ENCODE measurements around the gene KCNA10.

Gene KCNA10

DNA sequence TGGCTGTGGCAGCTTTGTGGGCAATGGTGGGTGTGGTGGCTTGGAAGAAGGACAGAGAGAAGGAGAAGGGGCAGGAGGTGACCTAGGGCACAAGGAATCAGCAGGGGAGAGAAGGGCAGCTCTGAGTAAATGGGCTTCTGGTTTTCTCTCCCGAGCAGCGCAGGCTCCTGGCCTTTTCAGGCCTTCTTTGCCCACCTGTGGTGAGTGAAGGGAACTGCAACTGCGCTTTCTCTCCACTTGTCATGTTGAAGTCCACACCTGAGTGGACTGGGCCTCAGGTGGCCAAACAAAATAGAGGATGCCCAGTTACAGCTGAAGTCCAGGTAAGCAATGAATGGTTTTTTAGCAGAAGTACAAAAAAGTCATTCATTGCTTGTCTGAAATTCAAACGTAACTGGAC lies 29.4 kb upstream of the KCNA10 start:
- H3K36me3 ChIP-seq (ENCODE audit: control insufficient read depth in 1 of 2, insufficient read depth in 2 of 2, low read depth in 1 of 2, low read length in 2 of 2) = no peaks in the 10 kb centered on the region
- H3K9ac ChIP-seq (ENCODE audit: low read length) = no peak overlapping the region
- no peak overlapping the region for H3K4me2 ChIP-seq (ENCODE audit: low read length, poor library complexity, severe bottlenecking)
- no peak overlapping the region for H3K27ac ChIP-seq (ENCODE audit: low read length, poor library complexity, severe bottlenecking)
- no peak overlapping the region for H3K14ac ChIP-seq (ENCODE audit: low read length in 2 of 2)
- no peak overlapping the region for H2AK5ac ChIP-seq (ENCODE audit: low read length, severe bottlenecking)
- no peak overlapping the region for H2AFZ ChIP-seq (ENCODE audit: low read depth, low read length)
- H4K8ac ChIP-seq (ENCODE audit: low read length) = no peak overlapping the region
- no peaks in the 10 kb centered on the region for H3K9me3 ChIP-seq (ENCODE audit: control insufficient read depth, low read length)
- no peaks in the 10 kb centered on the region for H3K79me1 ChIP-seq (replicated peaks; ENCODE audit: low read length, poor library complexity, severe bottlenecking)
- no peak overlapping the region for H3K4ac ChIP-seq (ENCODE audit: low read depth in 1 of 2, low read length in 2 of 2)
- H3K23ac ChIP-seq (ENCODE audit: low read length in 2 of 2) = no peak overlapping the region
- no peak overlapping the region for H4K91ac ChIP-seq (ENCODE audit: low read length)
- H3K4me1 ChIP-seq (ENCODE audit: control insufficient read depth, insufficient read depth, low read depth, low read length) = no peaks in the 10 kb centered on the region
- H3K18ac ChIP-seq (ENCODE audit: low read depth in 1 of 2, low read length in 2 of 2) = no peak overlapping the region
- no peak overlapping the region for H3K4me3 ChIP-seq (ENCODE audit: insufficient read depth in 1 of 2, low read depth in 1 of 2, low read length in 2 of 2)
- no peak overlapping the region for H2BK5ac ChIP-seq (ENCODE audit: low read depth, low read length, poor library complexity, severe bottlenecking)
- H2BK12ac ChIP-seq (ENCODE audit: low read length in 2 of 2) = no peak overlapping the region
- H2BK15ac ChIP-seq (ENCODE audit: low read depth, poor library complexity, severe bottlenecking) = no peak overlapping the region
- DNase-seq = peak; percentile 18
- 22% methylated on average over 4 of the region's 4 CpGs for WGBS
- no peak overlapping the region for H2BK120ac ChIP-seq (ENCODE audit: low read depth, low read length)
- H3K27me3 ChIP-seq (ENCODE audit: control insufficient read depth in 1 of 2, insufficient read depth in 1 of 2, low read length in 2 of 2) = peaks cover 19 to 75% of the 10 kb centered on the region in 2 experiments

- Histone ChIP-seq H2BK5ac (ENCODE audit: low read depth, low read length, poor library complexity, severe bottlenecking) (no peak overlapping the region), H2BK12ac (ENCODE audit: low read length in 2 of 2) (no peak overlapping the region), H2BK15ac (ENCODE audit: low read depth, poor library complexity, severe bottlenecking) (no peak overlapping the region), H2AFZ (ENCODE audit: low read depth, low read length) (no peak overlapping the region), H3K23ac (ENCODE audit: low read length in 2 of 2) (no peak overlapping the region), H3K4ac (ENCODE audit: low read depth in 1 of 2, low read length in 2 of 2) (no peak overlapping the region), H3K14ac (ENCODE audit: low read length in 2 of 2) (no peak overlapping the region), H3K18ac (ENCODE audit: low read depth in 1 of 2, low read length in 2 of 2) (no peak overlapping the region), H3K9me3 (ENCODE audit: control insufficient read depth, low read length) (no peaks in the 10 kb centered on the region), H3K27me3 (ENCODE audit: control insufficient read depth in 1 of 2, insufficient read depth in 1 of 2, low read length in 2 of 2) (peaks cover 11 to 62% of the 10 kb centered on the region in 2 experiments), H4K91ac (ENCODE audit: low read length) (no peak overlapping the region), H3K9ac (ENCODE audit: low read length) (no peak overlapping the region), H3K4me3 (ENCODE audit: insufficient read depth in 1 of 2, low read depth in 1 of 2, low read length in 2 of 2) (no peak overlapping the region), H3K79me1 (replicated peaks; ENCODE audit: low read length, poor library complexity, severe bottlenecking) (no peaks in the 10 kb centered on the region), H4K8ac (ENCODE audit: low read length) (no peak overlapping the region), H3K4me2 (ENCODE audit: low read length, poor library complexity, severe bottlenecking) (no peak overlapping the region), H3K27ac (ENCODE audit: low read length, poor library complexity, severe bottlenecking) (no peak overlapping the region), H2AK5ac (ENCODE audit: low read length, severe bottlenecking) (no peak overlapping the region), H3K4me1 (ENCODE audit: control insufficient read depth, insufficient read depth, low read depth, low read length) (no peaks in the 10 kb centered on the region), H3K36me3 (ENCODE audit: control insufficient read depth in 1 of 2, insufficient read depth in 2 of 2, low read depth in 1 of 2, low read length in 2 of 2) (no peaks in the 10 kb centered on the region), H2BK120ac (ENCODE audit: low read depth, low read length) (no peak overlapping the region)
- 60% methylated on average over 2 of the region's 2 CpGs for WGBS
- DNase-seq = no peak
These were observed 28.0 kb upstream of the KCNA10 start for GRCh38 chr1:110547017-110547416.

GRCh38 chr1:110545492-110545891 lies 26.5 kb upstream of the KCNA10 start:
- Histone ChIP-seq H3K14ac (ENCODE audit: low read length in 2 of 2) (no peak overlapping the region), H3K27me3 (ENCODE audit: control insufficient read depth in 1 of 2, insufficient read depth in 1 of 2, low read length in 2 of 2) (peaks cover 3 to 49% of the 10 kb centered on the region in 2 experiments), H3K4me3 (ENCODE audit: insufficient read depth in 1 of 2, low read depth in 1 of 2, low read length in 2 of 2) (no peak overlapping the region), H3K27ac (ENCODE audit: low read length, poor library complexity, severe bottlenecking) (no peak overlapping the region), H3K9ac (ENCODE audit: low read length) (no peak overlapping the region), H2BK5ac (ENCODE audit: low read depth, low read length, poor library complexity, severe bottlenecking) (no peak overlapping the region), H3K79me1 (replicated peaks; ENCODE audit: low read length, poor library complexity, severe bottlenecking) (no peaks in the 10 kb centered on the region), H3K4me1 (ENCODE audit: control insufficient read depth, insufficient read depth, low read depth, low read length) (no peaks in the 10 kb centered on the region), H3K9me3 (ENCODE audit: control insufficient read depth, low read length) (no peaks in the 10 kb centered on the region), H3K23ac (ENCODE audit: low read length in 2 of 2) (no peak overlapping the region), H2BK15ac (ENCODE audit: low read depth, poor library complexity, severe bottlenecking) (no peak overlapping the region), H2BK120ac (ENCODE audit: low read depth, low read length) (no peak overlapping the region), H4K8ac (ENCODE audit: low read length) (no peak overlapping the region), H2AK5ac (ENCODE audit: low read length, severe bottlenecking) (no peak overlapping the region), H2AFZ (ENCODE audit: low read depth, low read length) (no peak overlapping the region), H4K91ac (ENCODE audit: low read length) (no peak overlapping the region), H2BK12ac (ENCODE audit: low read length in 2 of 2) (no peak overlapping the region), H3K18ac (ENCODE audit: low read depth in 1 of 2, low read length in 2 of 2) (no peak overlapping the region), H3K4me2 (ENCODE audit: low read length, poor library complexity, severe bottlenecking) (no peak overlapping the region), H3K36me3 (ENCODE audit: control insufficient read depth in 1 of 2, insufficient read depth in 2 of 2, low read depth in 1 of 2, low read length in 2 of 2) (no peaks in the 10 kb centered on the region), H3K4ac (ENCODE audit: low read depth in 1 of 2, low read length in 2 of 2) (no peak overlapping the region)
- WGBS = 56% methylated on average over 1 of the region's 2 CpGs
- no peak for DNase-seq

- Histone ChIP-seq H2BK12ac (ENCODE audit: low read length in 2 of 2) (no peak overlapping the region), H3K4me2 (ENCODE audit: low read length, poor library complexity, severe bottlenecking) (no peak overlapping the region), H3K4me1 (ENCODE audit: control insufficient read depth, insufficient read depth, low read depth, low read length) (no peaks in the 10 kb centered on the region), H3K27me3 (ENCODE audit: control insufficient read depth in 1 of 2, insufficient read depth in 1 of 2, low read length in 2 of 2) (peaks cover 1 to 44% of the 10 kb centered on the region in 2 experiments), H3K4me3 (ENCODE audit: insufficient read depth in 1 of 2, low read depth in 1 of 2, low read length in 2 of 2) (no peak overlapping the region), H3K9ac (ENCODE audit: low read length) (no peak overlapping the region), H3K23ac (ENCODE audit: low read length in 2 of 2) (no peak overlapping the region), H3K14ac (ENCODE audit: low read length in 2 of 2) (no peak overlapping the region), H3K36me3 (ENCODE audit: control insufficient read depth in 1 of 2, insufficient read depth in 2 of 2, low read depth in 1 of 2, low read length in 2 of 2) (no peaks in the 10 kb centered on the region), H2BK120ac (ENCODE audit: low read depth, low read length) (no peak overlapping the region), H3K18ac (ENCODE audit: low read depth in 1 of 2, low read length in 2 of 2) (no peak overlapping the region), H2AK5ac (ENCODE audit: low read length, severe bottlenecking) (no peak overlapping the region), H3K4ac (ENCODE audit: low read depth in 1 of 2, low read length in 2 of 2) (no peak overlapping the region), H2AFZ (ENCODE audit: low read depth, low read length) (no peak overlapping the region), H4K8ac (ENCODE audit: low read length) (no peak overlapping the region), H3K9me3 (ENCODE audit: control insufficient read depth, low read length) (no peaks in the 10 kb centered on the region), H2BK5ac (ENCODE audit: low read depth, low read length, poor library complexity, severe bottlenecking) (no peak overlapping the region), H4K91ac (ENCODE audit: low read length) (no peak overlapping the region), H3K27ac (ENCODE audit: low read length, poor library complexity, severe bottlenecking) (no peak overlapping the region), H2BK15ac (ENCODE audit: low read depth, poor library complexity, severe bottlenecking) (no peak overlapping the region), H3K79me1 (replicated peaks; ENCODE audit: low read length, poor library complexity, severe bottlenecking) (no peaks in the 10 kb centered on the region)
- WGBS = 91% methylated on average over 1 of the region's 3 CpGs
- DNase-seq = no peak
These were observed 25.8 kb upstream of the KCNA10 start for GRCh38 chr1:110544753-110545152.

Measured in mesenchymal stem cell (in vitro differentiated cells and primary cell).